A549 (cell line): ENCODE results near the gene KLKB1. TPM values are rescaled to one million over a fixed set of nuclear protein-coding genes. Genes with fewer than 3 reads are reported as not detected.

Experiments used
- ATAC-seq, 2 experiments: fragments of 200-7000 bp in 1 of 2; fragments of >200 bp in 1 of 2; cut with Nextera tagmentation in 1 of 2; cut with Tn5 transposase in 1 of 2; 3 replicates each; pipeline versions ENCODE4 v1.8.0 to v1.9.1; 2018 to 2020; ENCODE audit warnings: mild to moderate bottlenecking in 1 of 2, moderate library complexity in 1 of 2
- CTCF ChIA-PET: fragments of 300-600 bp; sonication (Branson Sonifier 250); formaldehyde crosslinking; extraction: SDS; loops from one replicate; lab custom pipeline; 2021; ENCODE audit warnings: antibody characterized with exemption, inconsistent platforms; lab: Yijun Ruan, JAX
- POLR2A ChIA-PET: fragments of 350-600 bp; formaldehyde crosslinking; extraction: SDS; loops from one replicate; lab custom pipeline; 2021; ENCODE audit warnings: antibody characterized with exemption, inconsistent platforms; lab: Yijun Ruan, JAX
- DNase-seq, 2 experiments: peaks; one replicate each; pipeline versions ENCODE4 v3.0.0 to v3.0.0-alpha.2; 2011 to 2016; ENCODE audit warnings: low read depth in 1 of 2, low spot score in 1 of 2
- FAIRE-seq: peaks from 2 replicates; lab custom pipeline; 2011; peaks lifted over from hg19 to GRCh38; lab: Jason Lieb, UNC
- H3K27ac ChIP-seq, 2 experiments: fragments of >200 bp; sonication (Bioruptor Twin); formaldehyde crosslinking; 3 replicates each; pipeline ENCODE4 v1.5.1; 2016 to 2017
- H3K4me1 ChIP-seq: fragments of >200 bp; sonication (Bioruptor Twin); formaldehyde crosslinking; 3 replicates; pipeline ENCODE4 v1.6.1; 2016
- H3K4me2 ChIP-seq: fragments of >200 bp; sonication (Bioruptor Twin); formaldehyde crosslinking; 3 replicates; pipeline ENCODE4 v1.6.1; 2016
- H3K4me3 ChIP-seq: fragments of >200 bp; sonication (Bioruptor Twin); formaldehyde crosslinking; 3 replicates; pipeline ENCODE4 v1.5.1; 2016
- H3K9me3 ChIP-seq: fragments of >200 bp; sonication (Bioruptor Twin); formaldehyde crosslinking; 3 replicates; pipeline ENCODE4 v1.6.1; 2016
- BCL3 ChIP-seq: fragments of >200 bp; sonication (Bioruptor Twin); formaldehyde crosslinking; IDR thresholded peaks from 3 replicates; pipeline ENCODE4 v1.6.1; 2016
- BHLHE40 ChIP-seq: IDR thresholded peaks from 2 replicates; pipeline ENCODE4 v1.6.1; 2012; ENCODE audit warnings: low read depth, low read length, inconsistent platforms
- CBX2 ChIP-seq: fragments of 200-600 bp; sonication (generic); IDR thresholded peaks from 2 replicates; pipeline ENCODE4 v1.6.1; 2016; ENCODE audit warnings: low read depth, mild to moderate bottlenecking, borderline replicate concordance
- CBX8 ChIP-seq: fragments of 200-600 bp; sonication (generic); IDR thresholded peaks from 2 replicates; pipeline ENCODE4 v1.6.1; 2016
- CHD2 ChIP-seq: fragments of 150-350 bp; IDR thresholded peaks from 2 replicates; pipeline ENCODE4 v1.6.1; 2014; ENCODE audit warnings: low read length; ENCODE audit not compliant: partially characterized antibody
- CHD4 ChIP-seq: fragments of 200-600 bp; sonication (generic); IDR thresholded peaks from 2 replicates; pipeline ENCODE4 v1.6.1; 2016; ENCODE audit warnings: antibody characterized with exemption, mild to moderate bottlenecking, borderline replicate concordance
- ESRRA ChIP-seq: fragments of 150-350 bp; IDR thresholded peaks from 2 replicates; pipeline ENCODE4 v1.6.1; 2014; ENCODE audit warnings: mild to moderate bottlenecking, low read length, borderline replicate concordance
- FOXS1 ChIP-seq: fragments of 250-450 bp; sonication (Bioruptor Pico); IDR thresholded peaks from 2 replicates; pipeline ENCODE4 v1.5.0; 2020; ENCODE audit warnings: mild to moderate bottlenecking, moderate library complexity
- HEYL ChIP-seq: fragments of 250-450 bp; sonication (Bioruptor Pico); IDR thresholded peaks from 2 replicates; pipeline ENCODE4 v1.8.0; 2021; ENCODE audit warnings: mild to moderate bottlenecking, moderate library complexity
- HOXB13 ChIP-seq: fragments of 250-450 bp; sonication (Bioruptor Pico); IDR thresholded peaks from 2 replicates; pipeline ENCODE4 v1.5.0; 2020; ENCODE audit warnings: low read depth, mild to moderate bottlenecking, moderate library complexity
- JUN ChIP-seq, 2 experiments: fragments of >200 bp; sonication (Bioruptor Twin); formaldehyde crosslinking; IDR thresholded peaks; 2 replicates in 1 of 2; 3 replicates in 1 of 2; pipeline ENCODE4 v1.6.1; 2016 to 2017
- JUNB ChIP-seq: fragments of >200 bp; sonication (Bioruptor Twin); formaldehyde crosslinking; IDR thresholded peaks from 2 replicates; pipeline ENCODE4 v1.6.1; 2016
- KDM1A ChIP-seq: fragments of 200-600 bp; sonication (generic); IDR thresholded peaks from 2 replicates; pipeline ENCODE4 v1.6.1; 2016; ENCODE audit warnings: low read depth, mild to moderate bottlenecking
- KDM5A ChIP-seq: fragments of 200-600 bp; sonication (generic); IDR thresholded peaks from 2 replicates; pipeline ENCODE4 v1.6.1; 2016; ENCODE audit warnings: antibody characterized with exemption, mild to moderate bottlenecking
- MAFK ChIP-seq: fragments of 450-650 bp; IDR thresholded peaks from 2 replicates; pipeline ENCODE4 v1.6.1; 2014; ENCODE audit not compliant: partially characterized antibody
- MAZ ChIP-seq: fragments of 150-350 bp; IDR thresholded peaks from 2 replicates; pipeline ENCODE4 v1.6.1; 2014; ENCODE audit warnings: antibody characterized with exemption, low read depth, low read length, borderline replicate concordance
- MYC ChIP-seq: IDR thresholded peaks from 2 replicates; pipeline ENCODE4 v1.6.1; 2012; ENCODE audit warnings: mild to moderate bottlenecking, inconsistent platforms, low read length, improper control_type of control experiment, borderline replicate concordance
- NR3C1 ChIP-seq: fragments of >200 bp; sonication (Bioruptor Twin); formaldehyde crosslinking; IDR thresholded peaks from 3 replicates; pipeline ENCODE4 v1.6.1; 2017
- POLR2A ChIP-seq: IDR thresholded peaks from 2 replicates; pipeline ENCODE4 v1.6.1; 2012; ENCODE audit warnings: mild to moderate bottlenecking, low read length
- POLR2AphosphoS2 ChIP-seq: conservative IDR thresholded peaks from 2 replicates; pipeline ENCODE4 v1.6.1; 2012; ENCODE audit warnings: low read length, improper control_type of control experiment, inconsistent platforms
- RAD21 ChIP-seq, 2 experiments: fragments of >200 bp in 1 of 2; sonication (Bioruptor Twin) in 1 of 2; formaldehyde crosslinking in 1 of 2; IDR thresholded peaks in 1 of 2; conservative IDR thresholded peaks in 1 of 2; 2 replicates in 1 of 2; 3 replicates in 1 of 2; pipeline ENCODE4 v1.6.1; 2012 to 2018; ENCODE audit warnings: inconsistent platforms in 1 of 2
- RARB ChIP-seq: fragments of 250-450 bp; sonication (Bioruptor Pico); IDR thresholded peaks from 2 replicates; pipeline ENCODE4 v1.8.0; 2021; ENCODE audit warnings: mild to moderate bottlenecking, moderate library complexity
- RCOR1 ChIP-seq: fragments of 150-350 bp; IDR thresholded peaks from 2 replicates; pipeline ENCODE4 v1.6.1; 2014; ENCODE audit warnings: antibody characterized with exemption, low read length, low read depth
- RNF2 ChIP-seq: fragments of 200-600 bp; sonication (generic); IDR thresholded peaks from 2 replicates; pipeline ENCODE4 v1.6.1; 2016; ENCODE audit warnings: low read depth, mild to moderate bottlenecking, antibody characterized with exemption, moderate library complexity, borderline replicate concordance
- SREBF2 ChIP-seq: fragments of 450-650 bp; IDR thresholded peaks from 2 replicates; pipeline ENCODE4 v1.6.1; 2014; ENCODE audit warnings: mild to moderate bottlenecking, moderate library complexity
- TP53 ChIP-seq: fragments of 250-450 bp; sonication (Bioruptor Pico); IDR thresholded peaks from 2 replicates; pipeline ENCODE4 v1.5.0; 2021; ENCODE audit warnings: mild to moderate bottlenecking, moderate library complexity
- ZC3H11A ChIP-seq: fragments of 450-650 bp; IDR thresholded peaks from 2 replicates; pipeline ENCODE4 v1.6.1; 2014; ENCODE audit warnings: antibody characterized with exemption, mild to moderate bottlenecking
- ZFP36 ChIP-seq: fragments of 450-650 bp; IDR thresholded peaks from 2 replicates; pipeline ENCODE4 v1.6.1; 2014; ENCODE audit warnings: borderline replicate concordance; ENCODE audit not compliant: partially characterized antibody
- WGBS: methylation state at CpG from one replicate; pipeline ENCODE4 v1.1.6; 2017; ENCODE audit errors: missing lambda C conversion rate; 5-methylcytosine and 5-hydroxymethylcytosine counted together
- polyA plus RNA-seq, 4 experiments: library from polyadenylated mRNA; depleted of rRNA in 3 of 4; stranded (reverse); fragments of >200 nt; fragmentation: RNase III in 1 of 4; extraction: RNeasy Plus Mini Kit Qiagen cat#74134 plus additional on column Dnase treatment in 1 of 4; gene quantifications; 2 replicates in 3 of 4; 3 replicates in 1 of 4; pipeline ENCODE4 v1.2.3, GENCODE V29; 2011 to 2017
- TF ChIP-seq, protein P1 (sequence below): fragments of 250-450 bp; sonication (Bioruptor Pico); IDR thresholded peaks from 2 replicates; pipeline ENCODE4 v1.5.0; 2020; ENCODE audit warnings: low read depth, mild to moderate bottlenecking, moderate library complexity
- TF ChIP-seq, protein P2 (sequence below): fragments of >200 bp; sonication (Bioruptor Twin); formaldehyde crosslinking; IDR thresholded peaks from 2 replicates; pipeline ENCODE4 v1.6.1; 2016

The KLKB1 gene
- polyA plus RNA-seq, 2 of the 4 experiments (the other 2 are of a cell fraction) = 0.08 TPM; not detected in 1

- no peak for ATAC-seq
- no peak for FAIRE-seq
Observed at GRCh38 chr4:186304866-186305505, 77.7 kb downstream of the KLKB1 start.

DNA sequence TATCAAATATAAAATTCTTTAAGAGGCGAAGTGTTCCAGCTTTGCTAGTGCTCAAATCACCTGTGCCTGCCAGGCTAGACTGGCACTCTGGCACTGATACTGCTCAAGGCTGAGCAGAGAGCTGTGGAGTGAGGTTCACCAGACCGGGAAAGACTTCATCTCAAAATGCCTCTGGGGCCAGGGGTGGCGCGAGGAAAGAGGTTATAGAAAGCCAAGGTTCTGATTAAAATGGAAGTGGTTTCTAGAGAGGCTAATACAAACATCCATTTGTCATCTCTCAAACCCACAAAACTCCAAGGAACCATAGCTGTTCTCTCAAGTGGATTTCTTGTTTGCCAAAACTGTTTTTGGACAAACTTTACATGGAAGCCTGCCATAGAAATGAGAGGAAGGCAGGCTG is 80.2 kb downstream of the KLKB1 start:
- no peak overlapping the region for H3K4me2 ChIP-seq
- 75% methylated on average over 4 of the region's 4 CpGs for WGBS
- TF ChIP-seq NR3C1 (no peak), CHD4 (no peak), KDM5A (no peak), CBX2 (no peak), JUNB (no peak), SREBF2 (no peak), RAD21 (conservative IDR thresholded peaks at IDR 0.05 in 1 of 2, IDR thresholded peaks at IDR 0.05 in 1 of 2) (no peak), POLR2A (no peak), RCOR1 (no peak), POLR2AphosphoS2 (no peak), CHD2 (no peak), KDM1A (no peak), MAZ (no peak), HEYL (CRISPR knock-in tag) (no peak), RARB (CRISPR knock-in tag) (no peak), MYC (no peak), ESRRA (no peak), JUN (IDR thresholded peaks at IDR 0.05) (no peak), TP53 (CRISPR knock-in tag) (no peak), FOXS1 (CRISPR knock-in tag) (no peak)
- TF ChIP-seq, all 56 proteins: peak for 0
- H3K4me1 ChIP-seq = no peaks in the 10 kb centered on the region
- no peak overlapping the region for H3K4me3 ChIP-seq
- FAIRE-seq = no peak
- no peak for ATAC-seq
- ChIA-PET POLR2A (no interaction called here), CTCF (interaction anchor here (0.7 to 4.8 kb wide), 2 partner anchors 10 to 12 kb away, joined by 3 to 17 read pairs; no protein-coding TSS in a partner anchor)
- DNase-seq = no peak
- H3K27ac ChIP-seq = no peak overlapping the region
- no peaks in the 10 kb centered on the region for H3K9me3 ChIP-seq

More at GRCh38 chr4:186304866-186305505, 77.7 kb downstream of the KLKB1 start:
- ChIA-PET POLR2A (no interaction called here), CTCF (interaction anchor here (1.0 to 4.8 kb wide), 3 partner anchors 9 to 283 kb away, joined by 3 to 17 read pairs (median 3); no protein-coding TSS in a partner anchor)
- H3K4me1 ChIP-seq = no peaks in the 10 kb centered on the region
- DNase-seq = no peak
- 72% methylated on average over 13 of the region's 13 CpGs for WGBS
- H3K4me3 ChIP-seq = no peak overlapping the region
- no peaks in the 10 kb centered on the region for H3K9me3 ChIP-seq
- no peak overlapping the region for H3K4me2 ChIP-seq
- TF ChIP-seq, protein P1, sequence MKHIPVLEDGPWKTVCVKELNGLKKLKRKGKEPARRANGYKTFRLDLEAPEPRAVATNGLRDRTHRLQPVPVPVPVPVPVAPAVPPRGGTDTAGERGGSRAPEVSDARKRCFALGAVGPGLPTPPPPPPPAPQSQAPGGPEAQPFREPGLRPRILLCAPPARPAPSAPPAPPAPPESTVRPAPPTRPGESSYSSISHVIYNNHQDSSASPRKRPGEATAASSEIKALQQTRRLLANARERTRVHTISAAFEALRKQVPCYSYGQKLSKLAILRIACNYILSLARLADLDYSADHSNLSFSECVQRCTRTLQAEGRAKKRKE (CRISPR knock-in tag) = no peak
- TF ChIP-seq MYC = no peak
- no peak for TF ChIP-seq HOXB13 (CRISPR knock-in tag)
- TF ChIP-seq BCL3 = no peak
- no peak for TF ChIP-seq BHLHE40
- TF ChIP-seq MAZ = no peak
- TF ChIP-seq, protein P2, sequence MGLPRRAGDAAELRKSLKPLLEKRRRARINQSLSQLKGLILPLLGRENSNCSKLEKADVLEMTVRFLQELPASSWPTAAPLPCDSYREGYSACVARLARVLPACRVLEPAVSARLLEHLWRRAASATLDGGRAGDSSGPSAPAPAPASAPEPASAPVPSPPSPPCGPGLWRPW = no peak
- no peak for TF ChIP-seq MAFK
- TF ChIP-seq RNF2 = no peak
- no peak for TF ChIP-seq POLR2A
- no peak for TF ChIP-seq ZC3H11A
- no peak for TF ChIP-seq CBX8
- TF ChIP-seq ZFP36 = no peak
- no peak overlapping the region for H3K27ac ChIP-seq
